Skin of body (tissue), 2 donors: ENCODE measurements around the gene BST2. TPM values are rescaled to one million over a fixed set of nuclear protein-coding genes. Genes with fewer than 3 reads are reported as not detected.
"Not testable (repeated sequence)": the region's sequence is repeated elsewhere in the genome, so short reads cannot be mapped to it uniquely, and the experiment has no call there.

Experiments
- DNase-seq: peaks from one replicate; lab custom pipeline; 2025; lab: John Stamatoyannopoulos, UW
- total RNA-seq: library from RNA; depleted of rRNA; stranded (reverse); fragments of >200 nt; gene quantifications from one replicate; pipeline ENCODE4 v1.2.3, GENCODE V29; 2014

BST2 gene
- total RNA-seq, 1 donor from 2014 or later: 6.9 TPM

- no peak for DNase-seq
Observed at GRCh38 chr19:17389957-17390664, 15.3 kb downstream of the BST2 start.

GRCh38 chr19:17389288-17389687, 16.1 kb downstream of the BST2 start:
- DNase-seq: no peak

GRCh38 chr19:17385878-17386611, 19.4 kb downstream of the BST2 start:
- DNase-seq: no peak

GRCh38 chr19:17380426-17381138, 24.8 kb downstream of the BST2 start:
- no peak for DNase-seq

- no peak for DNase-seq
Observed at GRCh38 chr19:17379221-17379631, 26.2 kb downstream of the BST2 start.

- no peak for DNase-seq
Observed at GRCh38 chr19:17378271-17378670, 27.2 kb downstream of the BST2 start.

- no peak for DNase-seq
Observed at GRCh38 chr19:17376935-17377600, 28.4 kb downstream of the BST2 start, which contains the start of gene PLVAP. TSS of gene PLVAP (minus strand) at chr19:17377342. CDS start at chr19:17377288, 54 bp downstream.

GRCh38 chr19:17370026-17370587, 35.3 kb downstream of the BST2 start:
- peak; percentile 20 for DNase-seq

- no peak for DNase-seq
Observed at GRCh38 chr19:17365361-17365760, 40.1 kb downstream of the BST2 start.

GRCh38 chr19:17363852-17364605, 41.4 kb downstream of the BST2 start:
- DNase-seq: not testable (repeated sequence)

- no peak for DNase-seq
Observed at GRCh38 chr19:17359905-17360800, 45.3 kb downstream of the BST2 start.

- DNase-seq: no peak
Observed at GRCh38 chr19:17358395-17358794, 47.0 kb downstream of the BST2 start.

GRCh38 chr19:17357724-17358123, 47.7 kb downstream of the BST2 start:
- no peak for DNase-seq

GRCh38 chr19:17357078-17357666, 48.3 kb downstream of the BST2 start:
- DNase-seq: no peak

- no peak for DNase-seq
Observed at GRCh38 chr19:17353386-17353785, 52.0 kb downstream of the BST2 start.
